Mesendoderm (in vitro differentiated cells): ENCODE results near the gene PRAMEF14. TPM values are rescaled to one million over a fixed set of nuclear protein-coding genes. Genes with fewer than 3 reads are reported as not detected.
"Not testable (repeated sequence)": the region's sequence is repeated elsewhere in the genome, so short reads cannot be mapped to it uniquely, and the experiment has no call there.

ENCODE experiments used
- DNase-seq: peaks from one replicate; pipeline ENCODE4 v3.0.0; 2013
- H2AK5ac ChIP-seq: 2 replicates; pipeline ENCODE4 v1.6.1; 2013; ENCODE audit warnings: low read length, inconsistent platforms
- H2BK120ac ChIP-seq: 2 replicates; pipeline ENCODE4 v1.6.1; 2013; ENCODE audit warnings: low read depth, mild to moderate bottlenecking, low read length, moderate library complexity, mixed read lengths
- H2BK15ac ChIP-seq: replicated peaks from 2 replicates; pipeline ENCODE4 v1.6.1; 2013; ENCODE audit warnings: low read depth, mild to moderate bottlenecking, moderate library complexity
- H2BK5ac ChIP-seq: 2 replicates; pipeline ENCODE4 v1.6.1; 2013; ENCODE audit warnings: low read length, inconsistent platforms
- H3K18ac ChIP-seq: 2 replicates; pipeline ENCODE4 v1.6.1; 2013; ENCODE audit warnings: mild to moderate bottlenecking, low read length, mixed read lengths
- H3K23ac ChIP-seq: one replicate; pipeline ENCODE4 v1.6.1; 2013; ENCODE audit warnings: low read length
- H3K27ac ChIP-seq: 2 replicates; pipeline ENCODE4 v1.5.1; 2013; ENCODE audit warnings: low read depth, mild to moderate bottlenecking, inconsistent platforms, low read length, moderate library complexity
- H3K27me3 ChIP-seq: 2 replicates; pipeline ENCODE4 v1.6.1; 2013; ENCODE audit warnings: low read length, control low read depth, mild to moderate bottlenecking, inconsistent platforms; ENCODE audit not compliant: insufficient read depth, poor library complexity
- H3K36me3 ChIP-seq: 2 replicates; pipeline ENCODE4 v1.6.1; 2013; ENCODE audit warnings: low read length, inconsistent platforms; ENCODE audit not compliant: control insufficient read depth, insufficient read depth
- H3K4ac ChIP-seq: one replicate; pipeline ENCODE4 v1.6.1; 2013; ENCODE audit warnings: low read depth, mild to moderate bottlenecking, low read length, moderate library complexity
- H3K4me1 ChIP-seq: 2 replicates; pipeline ENCODE4 v1.6.1; 2013; ENCODE audit warnings: low read depth, low read length, inconsistent platforms; ENCODE audit not compliant: control insufficient read depth
- H3K4me2 ChIP-seq: 2 replicates; pipeline ENCODE4 v1.6.1; 2013; ENCODE audit warnings: low read length
- H3K4me3 ChIP-seq: 2 replicates; pipeline ENCODE4 v1.5.1; 2013; ENCODE audit warnings: mild to moderate bottlenecking, low read length
- H3K56ac ChIP-seq: one replicate; pipeline ENCODE4 v1.6.1; 2013; ENCODE audit warnings: low read length
- H3K79me1 ChIP-seq: 2 replicates; pipeline ENCODE4 v1.6.1; 2013; ENCODE audit warnings: low read length, inconsistent platforms
- H3K79me2 ChIP-seq: 2 replicates; pipeline ENCODE4 v1.6.1; 2013; ENCODE audit warnings: mild to moderate bottlenecking, low read length; ENCODE audit not compliant: control insufficient read depth, insufficient read depth
- H3K9ac ChIP-seq: 2 replicates; pipeline ENCODE4 v1.6.1; 2013; ENCODE audit warnings: low read length, inconsistent platforms
- H4K5ac ChIP-seq: one replicate; pipeline ENCODE4 v1.6.1; 2013; ENCODE audit warnings: low read length
- H4K8ac ChIP-seq: one replicate; pipeline ENCODE4 v1.6.1; 2013; ENCODE audit warnings: low read depth, mild to moderate bottlenecking, control low read depth, low read length, moderate library complexity
- WGBS: extraction: QIAGEN DNeasy Blood & Tissue Kit; methylation state at CpG from one replicate; pipeline ENCODE4 v1.1.7; 2013; ENCODE audit warnings: low lambda C conversion rate, missing lambda C conversion rate; ENCODE audit not compliant: insufficient coverage; ENCODE audit errors: extremely low coverage; 5-methylcytosine and 5-hydroxymethylcytosine counted together
- polyA plus RNA-seq, 2 experiments: library from polyadenylated mRNA; stranded (reverse); fragments of 200-250 nt; gene quantifications; one replicate each; pipeline ENCODE4 v1.2.3, GENCODE V29; 2013

PRAMEF14 gene
- polyA plus RNA-seq (2013, experiment 1 of 2): not detected
- polyA plus RNA-seq (2013, experiment 2 of 2): not detected

GRCh38 chr1:13347034-13347433, at the start of gene PRAMEF14:
PRAMEF14 (minus strand) TSS chr1:13347134; CDS start chr1:13345314, 1,820 bp downstream.
- not testable (repeated sequence) for H3K4me1 ChIP-seq, H3K79me2 ChIP-seq, H3K56ac ChIP-seq, H3K9ac ChIP-seq, H3K18ac ChIP-seq, H3K79me1 ChIP-seq, H2BK5ac ChIP-seq, H2BK15ac ChIP-seq, H3K4ac ChIP-seq, H2BK120ac ChIP-seq, H2AK5ac ChIP-seq, H3K4me3 ChIP-seq, H3K27ac ChIP-seq, H4K5ac ChIP-seq, H3K4me2 ChIP-seq, H3K36me3 ChIP-seq, DNase-seq, H3K23ac ChIP-seq, H4K8ac ChIP-seq, H3K27me3 ChIP-seq
- WGBS: no CpG with 5 or more reads among the region's 7 CpGs

GRCh38 chr1:13395311-13395710, 48.4 kb upstream of the PRAMEF14 start:
- not testable (repeated sequence) for H3K36me3 ChIP-seq, H3K18ac ChIP-seq, DNase-seq, H2BK15ac ChIP-seq, H3K23ac ChIP-seq, H2BK120ac ChIP-seq, H3K4me1 ChIP-seq, H3K27ac ChIP-seq, H4K8ac ChIP-seq, H3K27me3 ChIP-seq, H2BK5ac ChIP-seq, H3K79me1 ChIP-seq, H3K79me2 ChIP-seq, H3K4me3 ChIP-seq, H3K4me2 ChIP-seq, H3K4ac ChIP-seq, H4K5ac ChIP-seq, H2AK5ac ChIP-seq, H3K9ac ChIP-seq, H3K56ac ChIP-seq
- no CpG with 5 or more reads among the region's 22 CpGs for WGBS

DNA sequence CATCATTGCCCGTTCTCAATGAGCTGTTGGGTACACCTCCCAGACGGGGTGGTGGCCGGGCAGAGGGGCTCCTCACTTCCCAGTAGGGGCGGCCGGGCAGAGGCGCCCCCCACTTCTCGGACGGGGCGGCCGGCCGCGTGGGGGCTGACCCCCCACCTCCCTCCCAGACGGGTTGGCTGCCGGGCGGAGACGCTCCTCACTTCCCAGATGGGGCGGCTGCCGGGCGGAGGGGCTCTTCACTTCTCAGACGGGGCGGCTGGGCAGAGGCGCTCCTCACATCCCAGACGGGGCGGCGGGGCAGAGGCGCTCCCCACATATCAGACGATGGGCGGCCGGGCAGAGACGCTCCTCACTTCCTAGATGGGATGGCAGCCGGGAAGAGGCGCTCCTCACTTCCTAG, 47.8 kb upstream of the PRAMEF14 start:
- not testable (repeated sequence) for H3K18ac ChIP-seq, H3K79me1 ChIP-seq, H3K23ac ChIP-seq, H2AK5ac ChIP-seq, H4K5ac ChIP-seq, H2BK5ac ChIP-seq, H3K4ac ChIP-seq, H3K56ac ChIP-seq, H3K4me1 ChIP-seq, H3K36me3 ChIP-seq, H3K27ac ChIP-seq, H3K4me2 ChIP-seq, H2BK15ac ChIP-seq, H3K27me3 ChIP-seq, H4K8ac ChIP-seq, H2BK120ac ChIP-seq, H3K79me2 ChIP-seq, H3K9ac ChIP-seq, DNase-seq, H3K4me3 ChIP-seq
- no CpG with 5 or more reads among the region's 32 CpGs for WGBS

DNA sequence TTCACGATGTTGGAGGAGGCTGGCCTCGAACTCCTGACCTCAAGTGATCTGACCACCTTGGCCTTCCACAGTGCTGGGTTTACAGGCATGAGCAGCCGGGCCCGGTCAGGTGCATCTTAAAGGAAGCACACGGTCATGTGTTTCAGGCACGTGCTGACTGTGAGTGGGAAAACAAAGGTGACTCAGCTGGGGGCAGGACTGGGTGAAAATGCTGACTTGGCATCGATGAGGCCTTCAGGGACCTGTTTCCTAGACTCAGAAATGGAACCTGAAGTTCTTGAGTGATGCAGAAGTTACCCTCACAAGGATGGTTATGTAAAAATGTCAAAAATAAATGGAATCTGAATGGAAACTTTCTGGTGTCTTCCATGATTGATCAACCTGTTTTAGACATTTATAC, 46.1 kb upstream of the PRAMEF14 start:
- no CpG with 5 or more reads among the region's 7 CpGs for WGBS
- not testable (repeated sequence) for H3K56ac ChIP-seq, H3K27me3 ChIP-seq, H2AK5ac ChIP-seq, H3K79me2 ChIP-seq, H3K4me1 ChIP-seq, H3K27ac ChIP-seq, H4K5ac ChIP-seq, H3K4ac ChIP-seq, H3K79me1 ChIP-seq, H2BK5ac ChIP-seq, H2BK120ac ChIP-seq, H3K9ac ChIP-seq, DNase-seq, H3K4me3 ChIP-seq, H2BK15ac ChIP-seq, H3K36me3 ChIP-seq, H3K18ac ChIP-seq, H4K8ac ChIP-seq, H3K4me2 ChIP-seq, H3K23ac ChIP-seq

- H3K18ac ChIP-seq, H3K9ac ChIP-seq, DNase-seq, H2AK5ac ChIP-seq, H3K4me1 ChIP-seq, H2BK120ac ChIP-seq, H3K4me2 ChIP-seq, H3K79me2 ChIP-seq, H4K8ac ChIP-seq, H3K23ac ChIP-seq, H3K79me1 ChIP-seq, H2BK5ac ChIP-seq, H3K56ac ChIP-seq, H3K4me3 ChIP-seq, H3K27me3 ChIP-seq, H3K27ac ChIP-seq, H3K36me3 ChIP-seq, H3K4ac ChIP-seq, H4K5ac ChIP-seq, H2BK15ac ChIP-seq: not testable (repeated sequence)
Observed at GRCh38 chr1:13389332-13389731, 42.4 kb upstream of the PRAMEF14 start, which contains the start of gene PRAMEF17. PRAMEF17 (plus strand) TSS chr1:13389632; CDS start chr1:13389658, 26 bp downstream.

GRCh38 chr1:13380380-13380779, 33.4 kb upstream of the PRAMEF14 start:
- no CpG with 5 or more reads among the region's 3 CpGs for WGBS
- H3K4me2 ChIP-seq, H3K79me1 ChIP-seq, H3K23ac ChIP-seq, H4K5ac ChIP-seq, DNase-seq, H2BK15ac ChIP-seq, H3K27ac ChIP-seq, H3K27me3 ChIP-seq, H3K4me3 ChIP-seq, H3K4me1 ChIP-seq, H2BK120ac ChIP-seq, H2AK5ac ChIP-seq, H4K8ac ChIP-seq, H2BK5ac ChIP-seq, H3K36me3 ChIP-seq, H3K56ac ChIP-seq, H3K79me2 ChIP-seq, H3K18ac ChIP-seq, H3K4ac ChIP-seq, H3K9ac ChIP-seq: not testable (repeated sequence)
